A673 (cell line): ENCODE results near the gene VPS35. TPM values are rescaled to one million over a fixed set of nuclear protein-coding genes. Genes with fewer than 3 reads are reported as not detected.

ENCODE experiments used
- BruUV-seq: library from RNA; stranded (reverse); fragments of 400-500 nt; replicated peaks from 2 replicates; lab custom pipeline; 2021; lab: Mats Ljungman, UMichigan
- CTCF ChIA-PET: fragments of 300-600 bp; sonication (Branson Sonifier 250); formaldehyde crosslinking; loops from one replicate; lab custom pipeline; 2022; ENCODE audit warnings: antibody characterized with exemption; lab: Charles Lee
- POLR2A ChIA-PET: fragments of 300-600 bp; sonication (Branson Sonifier 250); formaldehyde crosslinking; loops from one replicate; lab custom pipeline; 2022; ENCODE audit warnings: antibody characterized with exemption; ENCODE audit not compliant: low non-redundant PET; lab: Charles Lee
- DNase-seq: peaks from one replicate; pipeline ENCODE4 v3.0.0-alpha.2; 2015; ENCODE audit warnings: low spot score
- H3K27ac ChIP-seq: fragments of 200-600 bp; sonication (generic); 2 replicates; pipeline ENCODE4 v1.5.1; 2016; ENCODE audit warnings: mixed run types, low read depth, mild to moderate bottlenecking, mixed read lengths, antibody characterized with exemption, low read length; ENCODE audit not compliant: poor library complexity, severe bottlenecking
- H3K27me3 ChIP-seq: fragments of 200-600 bp; sonication (generic); replicated peaks from 2 replicates; pipeline ENCODE4 v1.6.1; 2017; ENCODE audit warnings: mixed run types, low read depth, mild to moderate bottlenecking, mixed read lengths, antibody characterized with exemption, low read length; ENCODE audit not compliant: insufficient read depth, poor library complexity
- H3K36me3 ChIP-seq: fragments of 200-600 bp; sonication (generic); 2 replicates; pipeline ENCODE4 v1.6.1; 2016; ENCODE audit warnings: mixed run types, mild to moderate bottlenecking, mixed read lengths, antibody characterized with exemption, low read length; ENCODE audit not compliant: insufficient read depth, poor library complexity, severe bottlenecking
- H3K4me1 ChIP-seq: fragments of 200-600 bp; sonication (generic); 2 replicates; pipeline ENCODE4 v1.6.1; 2017; ENCODE audit warnings: mixed run types, mild to moderate bottlenecking, mixed read lengths, antibody characterized with exemption, low read length; ENCODE audit not compliant: insufficient read depth, poor library complexity, severe bottlenecking
- H3K4me3 ChIP-seq: fragments of 200-600 bp; sonication (generic); 2 replicates; pipeline ENCODE4 v1.5.1; 2016; ENCODE audit warnings: low read depth, mixed run types, mild to moderate bottlenecking, mixed read lengths, low read length; ENCODE audit not compliant: poor library complexity, severe bottlenecking
- H3K9me3 ChIP-seq: fragments of 200-600 bp; sonication (generic); 2 replicates; pipeline ENCODE4 v1.6.1; 2016; ENCODE audit warnings: mixed run types, low read depth, mild to moderate bottlenecking, mixed read lengths, antibody characterized with exemption, low read length; ENCODE audit not compliant: poor library complexity, severe bottlenecking
- CTCF ChIP-seq: fragments of 300-800, 200-600 bp; sonication (generic); conservative IDR thresholded peaks from 2 replicates; pipeline ENCODE4 v1.5.1; 2017; ENCODE audit warnings: low read depth, mild to moderate bottlenecking, antibody characterized with exemption, low read length, moderate library complexity, mixed read lengths
- EZH2 ChIP-seq: fragments of 200-600 bp; sonication (generic); IDR thresholded peaks from 2 replicates; pipeline ENCODE4 v1.6.1; 2017; ENCODE audit warnings: borderline replicate concordance, low read depth, mild to moderate bottlenecking, mixed read lengths, antibody characterized with exemption, low read length; ENCODE audit not compliant: poor library complexity, severe bottlenecking
- intact Hi-C: fragments of 100-400 bp; cut with micrococcal nuclease; formaldehyde crosslinking; loops from one replicate; pipeline ENCODE4 v1.10.0; 2022; ENCODE audit not compliant: unreplicated experiment
- total RNA-seq: library from RNA; stranded (reverse); gene quantifications from 2 replicates; pipeline ENCODE4 v1.2.3, GENCODE V29; 2021

The VPS35 gene
- total RNA-seq, 1 experiment from 2014 or later = 99.0 TPM

DNA sequence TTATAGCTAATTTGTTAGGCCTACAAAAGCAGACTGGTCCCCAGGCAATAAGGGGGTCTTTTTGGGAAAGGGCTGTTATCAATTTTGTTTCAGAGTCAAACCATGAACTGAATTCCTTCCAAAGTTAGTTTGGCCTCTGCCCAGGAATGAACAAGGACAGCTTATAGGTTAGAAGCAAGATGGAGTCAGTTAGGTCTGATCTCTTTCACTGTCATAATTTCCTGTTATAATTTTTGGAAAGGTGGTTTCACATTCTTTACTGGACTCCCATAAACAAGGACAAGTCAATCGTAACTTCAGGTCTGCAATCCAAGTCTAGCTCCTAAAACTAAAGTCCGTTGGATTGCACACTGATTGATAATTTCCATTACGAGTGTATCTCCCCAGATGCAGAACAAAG lies 37.7 kb downstream of the VPS35 start:
- CTCF ChIA-PET = no interaction called here
- no peaks in the 10 kb centered on the region for H3K4me1 ChIP-seq
- no peak for TF ChIP-seq EZH2
- TF ChIP-seq CTCF = no peak
- intact Hi-C loops = no loop called here
- no peaks in the 10 kb centered on the region for H3K36me3 ChIP-seq
- DNase-seq = no peak
- no peak overlapping the region for H3K27ac ChIP-seq
- no TSS peak for BruUV-seq
- H3K4me3 ChIP-seq = no peak overlapping the region
- POLR2A ChIA-PET = no interaction called here
- H3K27me3 ChIP-seq = no peaks in the 10 kb centered on the region
- no peaks in the 10 kb centered on the region for H3K9me3 ChIP-seq

GRCh38 chr16:46650254-46650623 lies 38.7 kb downstream of the VPS35 start:
- H3K36me3 ChIP-seq = no peaks in the 10 kb centered on the region
- H3K4me3 ChIP-seq = no peak overlapping the region
- H3K9me3 ChIP-seq = no peaks in the 10 kb centered on the region
- intact Hi-C loops = no loop called here
- POLR2A ChIA-PET = interaction anchor here (0.6 kb wide), 1 partner anchor 73 kb away, joined by 3 read pairs; no protein-coding TSS in a partner anchor
- CTCF ChIA-PET = no interaction called here
- BruUV-seq = no TSS peak
- no peak for TF ChIP-seq CTCF
- TF ChIP-seq EZH2 = no peak
- DNase-seq = no peak
- no peak overlapping the region for H3K27ac ChIP-seq
- no peaks in the 10 kb centered on the region for H3K4me1 ChIP-seq
- H3K27me3 ChIP-seq = no peaks in the 10 kb centered on the region

GRCh38 chr16:46649588-46650253 lies 39.3 kb downstream of the VPS35 start:
- intact Hi-C loops = no loop called here
- BruUV-seq = no TSS peak
- H3K27me3 ChIP-seq = no peaks in the 10 kb centered on the region
- no peak overlapping the region for H3K4me3 ChIP-seq
- ChIA-PET POLR2A (no interaction called here), CTCF (no interaction called here)
- DNase-seq = no peak
- no peaks in the 10 kb centered on the region for H3K36me3 ChIP-seq
- TF ChIP-seq EZH2 (no peak), CTCF (no peak)
- no peaks in the 10 kb centered on the region for H3K4me1 ChIP-seq
- no peak overlapping the region for H3K27ac ChIP-seq
- no peaks in the 10 kb centered on the region for H3K9me3 ChIP-seq
